ENCODE data around the gene CACNA1D. TPM values are rescaled to one million over a fixed set of nuclear protein-coding genes. Genes with fewer than 3 reads are reported as not detected.

Gene CACNA1D
- total RNA-seq, 1 experiment from 2014 or later: 1.1 TPM

- ChIA-PET RAD21 (ENCODE audit: low non-redundant PET in 1 of 2, low total read pairs in 2 of 2, uncharacterized antibody in 2 of 2, unreplicated experiment in 2 of 2) (no interaction called here), POLR2A (no interaction called here), CTCF (interaction anchor here (0.6 to 1.3 kb wide), 2 partner anchors 9 to 51 kb away, joined by 3 read pairs; no protein-coding TSS in a partner anchor)
- Histone ChIP-seq H3K9me2 (ENCODE audit: insufficient read depth) (no peaks in the 10 kb centered on the region), H3K27ac (ENCODE audit: low read depth, low read length) (no peak overlapping the region), H3K36me3 (ENCODE audit: control insufficient read depth in 1 of 2, insufficient read depth in 2 of 2, low read length in 2 of 2) (no peaks in the 10 kb centered on the region), H3K4me1 (ENCODE audit: control insufficient read depth in 1 of 2, insufficient read depth in 2 of 2, low read length in 2 of 2) (no peaks in the 10 kb centered on the region), H3K4me3 (replicated peaks in 1 of 2; ENCODE audit: low read depth in 1 of 2, low read length in 2 of 2) (no peak overlapping the region), H3K9me3 (ENCODE audit: control insufficient read depth in 1 of 2, insufficient read depth in 1 of 2, low read depth in 1 of 2, low read length in 2 of 2) (no peaks in the 10 kb centered on the region), H3K27me3 (ENCODE audit: insufficient read depth, low read length) (no peaks in the 10 kb centered on the region), H3K9ac (ENCODE audit: low read length) (no peak overlapping the region), H4K20me1 (ENCODE audit: insufficient read depth) (no peaks in the 10 kb centered on the region), H3K4me2 (ENCODE audit: low read length) (no peak overlapping the region), H2AFZ (ENCODE audit: low read depth, low read length, poor library complexity, severe bottlenecking) (no peak overlapping the region), H3K79me2 (ENCODE audit: insufficient read depth, low read length) (no peaks in the 10 kb centered on the region)
- peak; percentile 78 for ATAC-seq
- no TSS peak for BruUV-seq (replicated peaks)
- intact Hi-C loops (cut with micrococcal nuclease): no loop called here
- no peak for TF ChIP-seq TCF7L2 (IDR thresholded peaks at IDR 0.05; ENCODE audit: borderline replicate concordance, extremely low read depth, insufficient read depth, insufficient read length)
- TF ChIP-seq ZBTB33 (IDR thresholded peaks at IDR 0.05; ENCODE audit: extremely low read depth, insufficient replicate concordance, low read length): no peak
- TF ChIP-seq CTCF (IDR thresholded peaks at IDR 0.05 in 2 of 3, conservative IDR thresholded peaks at IDR 0.05 in 1 of 3; ENCODE audit: borderline replicate concordance in 1 of 3, insufficient read depth in 1 of 3, low read depth in 2 of 3, low read length in 2 of 3): peak; percentile 12 to 30 (median 24); a peak in 4 of 6 replicates
- DNase-seq (ENCODE audit: low read depth, low spot score): no peak
Observed at GRCh38 chr3:53729618-53730017, 235.2 kb downstream of the CACNA1D start.

- H3K79me2 ChIP-seq (ENCODE audit: insufficient read depth, low read length): no peaks in the 10 kb centered on the region
- CTCF ChIA-PET: interaction anchor here (1.3 kb wide), 1 partner anchor 10 kb away, joined by 3 read pairs; no protein-coding TSS in a partner anchor
Observed at GRCh38 chr3:53730576-53730975, 236.2 kb downstream of the CACNA1D start.

More at GRCh38 chr3:53730576-53730975, 236.2 kb downstream of the CACNA1D start:
- intact Hi-C loops (cut with micrococcal nuclease): no loop called here
- H3K4me2 ChIP-seq (ENCODE audit: low read length): no peak overlapping the region
- H3K27ac ChIP-seq (ENCODE audit: low read depth, low read length): no peak overlapping the region
- H3K9me2 ChIP-seq (ENCODE audit: insufficient read depth): no peaks in the 10 kb centered on the region
- no peaks in the 10 kb centered on the region for H3K27me3 ChIP-seq (ENCODE audit: insufficient read depth, low read length)
- no peaks in the 10 kb centered on the region for H3K4me1 ChIP-seq (ENCODE audit: control insufficient read depth in 1 of 2, insufficient read depth in 2 of 2, low read length in 2 of 2)
- ATAC-seq (no peak), DNase-seq (ENCODE audit: low read depth, low spot score) (no peak)
- no peak overlapping the region for H3K4me3 ChIP-seq (replicated peaks in 1 of 2; ENCODE audit: low read depth in 1 of 2, low read length in 2 of 2)
- BruUV-seq (replicated peaks): no TSS peak
- no peaks in the 10 kb centered on the region for H3K9me3 ChIP-seq (ENCODE audit: control insufficient read depth in 1 of 2, insufficient read depth in 1 of 2, low read depth in 1 of 2, low read length in 2 of 2)
- RAD21 ChIA-PET (ENCODE audit: low non-redundant PET in 1 of 2, low total read pairs in 2 of 2, uncharacterized antibody in 2 of 2, unreplicated experiment in 2 of 2): no interaction called here
- TF ChIP-seq CEBPB (IDR thresholded peaks at IDR 0.05; ENCODE audit: low read depth): no peak
- H3K9ac ChIP-seq (ENCODE audit: low read length): no peak overlapping the region
- no peaks in the 10 kb centered on the region for H3K36me3 ChIP-seq (ENCODE audit: control insufficient read depth in 1 of 2, insufficient read depth in 2 of 2, low read length in 2 of 2)
- no peak overlapping the region for H2AFZ ChIP-seq (ENCODE audit: low read depth, low read length, poor library complexity, severe bottlenecking)
- no peaks in the 10 kb centered on the region for H4K20me1 ChIP-seq (ENCODE audit: insufficient read depth)
- POLR2A ChIA-PET: no interaction called here

Measured in HCT116 (cell line).